SK-N-SH (cell line): ENCODE results near the gene MGLL. TPM values are rescaled to one million over a fixed set of nuclear protein-coding genes. Genes with fewer than 3 reads are reported as not detected.

ENCODE experiments used
- CTCF ChIA-PET: fragments of 300-600, 350-600 bp; formaldehyde crosslinking; extraction: SDS; loops from one replicate; lab custom pipeline; 2021; lab: Yijun Ruan, JAX
- POLR2A ChIA-PET: fragments of 350-600 bp; sonication (Branson Sonifier 250); formaldehyde crosslinking; extraction: SDS; loops from one replicate; lab custom pipeline; 2020; ENCODE audit warnings: antibody characterized with exemption, inconsistent platforms; lab: Yijun Ruan, JAX
- DNase-seq: peaks from one replicate; pipeline ENCODE4 v3.0.0; 2012
- H2AFZ ChIP-seq: fragments of 200-600 bp; sonication (generic); 2 replicates; pipeline ENCODE4 v1.8.1; 2016; ENCODE audit warnings: antibody characterized with exemption, mild to moderate bottlenecking, low read depth
- H3F3A ChIP-seq: fragments of 200-600 bp; sonication (generic); replicated peaks from 2 replicates; pipeline ENCODE3; 2016; ENCODE audit warnings: antibody characterized with exemption, mild to moderate bottlenecking; ENCODE audit not compliant: insufficient read depth
- H3K27ac ChIP-seq, 2 experiments: fragments of 200-500 bp in 1 of 2; fragments of 200-600 bp in 1 of 2; sonication (Bioruptor generic) in 1 of 2; sonication (generic), shearing (Covaris generic) in 1 of 2; 2 replicates each; pipeline versions ENCODE4 v1.5.1 to v1.6.1; 2014 to 2016; ENCODE audit warnings: low read depth in 2 of 2, inconsistent platforms in 1 of 2, low read length in 1 of 2, mild to moderate bottlenecking in 1 of 2, mixed read lengths in 1 of 2
- H3K27me3 ChIP-seq: fragments of 200-600 bp; sonication (generic), shearing (Covaris generic); 2 replicates; pipeline ENCODE4 v1.6.1; 2016; ENCODE audit warnings: mixed run types; ENCODE audit not compliant: insufficient read depth
- H3K36me3 ChIP-seq, 2 experiments: fragments of 200-500 bp in 1 of 2; fragments of 200-600 bp in 1 of 2; sonication (Bioruptor generic) in 1 of 2; sonication (generic) in 1 of 2; replicated peaks in 1 of 2; 2 replicates each; pipeline versions ENCODE3 to v1.5.1; 2014 to 2016; ENCODE audit warnings: low read length in 1 of 2, mild to moderate bottlenecking in 1 of 2; ENCODE audit not compliant: insufficient read depth in 2 of 2, control insufficient read depth in 1 of 2
- H3K4me1 ChIP-seq, 2 experiments: fragments of 200-500 bp in 1 of 2; fragments of 200-600 bp in 1 of 2; sonication (Bioruptor generic) in 1 of 2; sonication (generic), shearing (Covaris generic) in 1 of 2; 2 replicates each; pipeline versions ENCODE4 v1.5.1 to v1.6.1; 2014 to 2016; ENCODE audit warnings: low read depth in 1 of 2, low read length in 1 of 2, mixed run types in 1 of 2; ENCODE audit not compliant: insufficient read depth in 2 of 2, control insufficient read depth in 1 of 2
- H3K4me2 ChIP-seq: fragments of 200-600 bp; sonication (generic), shearing (Covaris generic); 2 replicates; pipeline ENCODE4 v1.6.1; 2017; ENCODE audit warnings: mixed run types
- H3K4me3 ChIP-seq, 2 experiments: fragments of 200-500 bp in 1 of 2; fragments of 200-600 bp in 1 of 2; sonication (Bioruptor generic) in 1 of 2; sonication (generic), shearing (Covaris generic) in 1 of 2; 2 replicates each; pipeline versions ENCODE4 v1.5.1 to v1.8.1; 2014 to 2016; ENCODE audit warnings: low read depth in 2 of 2, inconsistent platforms in 1 of 2, low read length in 1 of 2, mild to moderate bottlenecking in 1 of 2, mixed read lengths in 1 of 2, moderate library complexity in 1 of 2
- H3K79me2 ChIP-seq: fragments of 200-600 bp; sonication (generic); 2 replicates; pipeline ENCODE4 v1.8.1; 2017; ENCODE audit warnings: mild to moderate bottlenecking; ENCODE audit not compliant: insufficient read depth
- H3K9ac ChIP-seq: fragments of 200-600 bp; sonication (generic); 2 replicates; pipeline ENCODE4 v1.6.1; 2017; ENCODE audit warnings: mixed run types
- H3K9me2 ChIP-seq: fragments of 200-600 bp; sonication (generic); 2 replicates; pipeline ENCODE4 v1.6.1; 2017; ENCODE audit warnings: mixed run types
- H3K9me3 ChIP-seq: fragments of 200-600 bp; sonication (generic); 2 replicates; pipeline ENCODE4 v1.6.1; 2017; ENCODE audit warnings: mixed run types, mild to moderate bottlenecking, moderate library complexity
- H4K20me1 ChIP-seq: fragments of 200-600 bp; sonication (generic); 2 replicates; pipeline ENCODE4 v1.6.1; 2017; ENCODE audit warnings: mild to moderate bottlenecking, mixed run types; ENCODE audit not compliant: insufficient read depth
- FOSL2 ChIP-seq: IDR thresholded peaks from 2 replicates; pipeline ENCODE4 v1.4.0; 2012; ENCODE audit warnings: low read depth, mild to moderate bottlenecking, moderate library complexity, borderline replicate concordance
- FOXJ3 ChIP-seq: sonication (generic); formaldehyde crosslinking; IDR thresholded peaks from 2 replicates; pipeline ENCODE4 v1.5.1; 2020; ENCODE audit warnings: mild to moderate bottlenecking, missing genetic modification reagents
- FOXM1 ChIP-seq: IDR thresholded peaks from 2 replicates; pipeline ENCODE4 v1.4.0; 2012; ENCODE audit warnings: low read depth, mild to moderate bottlenecking
- GABPA ChIP-seq: IDR thresholded peaks from 2 replicates; pipeline ENCODE4 v1.4.0; 2012; ENCODE audit warnings: low read depth, mild to moderate bottlenecking
- GATA2 ChIP-seq: sonication (generic); formaldehyde crosslinking; IDR thresholded peaks from 2 replicates; pipeline ENCODE4 v1.5.0; 2020; ENCODE audit warnings: mild to moderate bottlenecking, missing genetic modification reagents
- MXI1 ChIP-seq: IDR thresholded peaks from 2 replicates; pipeline ENCODE4 v1.6.1; 2012; ENCODE audit warnings: mild to moderate bottlenecking, low read depth, low read length, improper control_type of control experiment
- NFIC ChIP-seq: IDR thresholded peaks from 2 replicates; pipeline ENCODE4 v1.4.0; 2012; ENCODE audit warnings: borderline replicate concordance
- NRF1 ChIP-seq: IDR thresholded peaks from 2 replicates; pipeline ENCODE4 v1.6.1; 2012; ENCODE audit warnings: low read depth, mild to moderate bottlenecking, low read length
- POLR2AphosphoS5 ChIP-seq: IDR thresholded peaks from 2 replicates; pipeline ENCODE4 v1.6.1; 2012; ENCODE audit warnings: low read depth, low read length
- RAD21 ChIP-seq: IDR thresholded peaks from 2 replicates; pipeline ENCODE4 v1.6.1; 2012; ENCODE audit warnings: mild to moderate bottlenecking, low read length
- RCOR1 ChIP-seq: fragments of 150-350 bp; IDR thresholded peaks from 2 replicates; pipeline ENCODE4 v1.6.1; 2017; ENCODE audit warnings: antibody characterized with exemption, low read length
- RXRA ChIP-seq: IDR thresholded peaks from 2 replicates; pipeline ENCODE4 v1.4.0; 2012; ENCODE audit warnings: low read depth, mild to moderate bottlenecking, borderline replicate concordance
- SIN3A ChIP-seq: IDR thresholded peaks from 2 replicates; pipeline ENCODE4 v1.6.1; 2012; ENCODE audit warnings: low read depth, mild to moderate bottlenecking, low read length, moderate library complexity, borderline replicate concordance
- TAF1 ChIP-seq: IDR thresholded peaks from 2 replicates; pipeline ENCODE4 v1.6.1; 2012; ENCODE audit warnings: low read depth, mild to moderate bottlenecking, low read length, moderate library complexity, borderline replicate concordance
- TCF12 ChIP-seq: IDR thresholded peaks from 2 replicates; pipeline ENCODE4 v1.4.0; 2012
- YY1 ChIP-seq: IDR thresholded peaks from 2 replicates; pipeline ENCODE4 v1.4.0; 2012; ENCODE audit warnings: low read depth, mild to moderate bottlenecking
- WGBS: methylation state at CpG from one replicate; pipeline ENCODE4 v1.1.6; 2017; ENCODE audit warnings: low lambda C conversion rate; 5-methylcytosine and 5-hydroxymethylcytosine counted together
- polyA plus RNA-seq, 3 experiments: library from polyadenylated mRNA; depleted of rRNA; stranded (reverse); fragments of >200 nt; gene quantifications; 2 replicates each; pipeline ENCODE4 v1.2.3, GENCODE V29; 2012
- TF ChIP-seq, protein P1 (sequence below): IDR thresholded peaks from 2 replicates; pipeline ENCODE4 v1.6.1; 2012; ENCODE audit warnings: mild to moderate bottlenecking, low read depth, low read length, moderate library complexity
- TF ChIP-seq, protein P2 (sequence below): fragments of 150-350 bp; IDR thresholded peaks from 2 replicates; pipeline ENCODE4 v1.6.1; 2016; ENCODE audit warnings: mild to moderate bottlenecking, low read depth, low read length
- TF ChIP-seq, protein P3 (sequence below): IDR thresholded peaks from 2 replicates; pipeline ENCODE4; 2012
- TF ChIP-seq, protein P4 (sequence below): IDR thresholded peaks from 2 replicates; pipeline ENCODE4 v1.4.0; 2012; ENCODE audit warnings: low read depth
- TF ChIP-seq, protein P5 (sequence below): fragments of 200-600 bp; sonication (generic); IDR thresholded peaks from 2 replicates; pipeline ENCODE4 v1.6.1; 2017; ENCODE audit warnings: antibody characterized with exemption, mild to moderate bottlenecking, moderate library complexity

MGLL gene
- polyA plus RNA-seq, 1 of the 3 experiments (the other 2 are of a cell fraction): 2.2 TPM

DNA sequence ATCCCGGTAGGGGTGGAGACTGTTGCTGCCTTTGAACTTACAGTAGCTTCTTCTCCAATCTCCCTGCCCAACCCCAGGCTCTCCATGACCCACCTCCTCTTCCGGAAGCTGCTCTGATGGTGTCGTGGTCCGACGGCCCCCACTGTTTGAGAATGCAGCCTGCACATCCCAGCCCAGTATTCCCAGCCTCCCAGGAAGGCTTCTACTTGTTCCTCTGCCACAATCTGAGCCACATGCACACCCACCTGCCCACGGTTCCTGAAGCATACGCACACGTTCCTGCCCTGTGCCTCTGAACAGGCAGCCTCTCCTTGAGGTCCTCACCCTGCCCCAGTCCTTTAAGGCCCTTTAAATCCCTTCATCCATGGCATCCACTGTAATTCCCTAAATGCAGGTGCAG is 92.1 kb downstream of the MGLL start:
- Histone ChIP-seq H3K79me2 (no peaks in the 10 kb centered on the region), H3K27me3 (no peaks in the 10 kb centered on the region), H3K4me3 (no peak overlapping the region), H3K4me2 (no peak overlapping the region), H3K4me1 (peaks cover 10 to 25% of the 10 kb centered on the region in 2 experiments; a peak in 3 of 4 replicates), H3K36me3 (no peaks in the 10 kb centered on the region), H3F3A (peaks cover 11% of the 10 kb centered on the region), H3K9me2 (no peaks in the 10 kb centered on the region), H3K9me3 (no peaks in the 10 kb centered on the region), H3K9ac (no peak overlapping the region), H3K27ac (no peak overlapping the region; a peak in 1 of 4 replicates), H2AFZ (no peak overlapping the region), H4K20me1 (no peaks in the 10 kb centered on the region)
- POLR2A ChIA-PET: no interaction called here
- DNase-seq: no peak
- CTCF ChIA-PET: interaction anchor here (0.8 to 1.3 kb wide), 3 partner anchors 11 to 102 kb away, joined by 3 to 4 read pairs (median 3); no protein-coding TSS in a partner anchor
- no peak for TF ChIP-seq GATA2
- TF ChIP-seq FOXM1: no peak
- TF ChIP-seq, protein P1, sequence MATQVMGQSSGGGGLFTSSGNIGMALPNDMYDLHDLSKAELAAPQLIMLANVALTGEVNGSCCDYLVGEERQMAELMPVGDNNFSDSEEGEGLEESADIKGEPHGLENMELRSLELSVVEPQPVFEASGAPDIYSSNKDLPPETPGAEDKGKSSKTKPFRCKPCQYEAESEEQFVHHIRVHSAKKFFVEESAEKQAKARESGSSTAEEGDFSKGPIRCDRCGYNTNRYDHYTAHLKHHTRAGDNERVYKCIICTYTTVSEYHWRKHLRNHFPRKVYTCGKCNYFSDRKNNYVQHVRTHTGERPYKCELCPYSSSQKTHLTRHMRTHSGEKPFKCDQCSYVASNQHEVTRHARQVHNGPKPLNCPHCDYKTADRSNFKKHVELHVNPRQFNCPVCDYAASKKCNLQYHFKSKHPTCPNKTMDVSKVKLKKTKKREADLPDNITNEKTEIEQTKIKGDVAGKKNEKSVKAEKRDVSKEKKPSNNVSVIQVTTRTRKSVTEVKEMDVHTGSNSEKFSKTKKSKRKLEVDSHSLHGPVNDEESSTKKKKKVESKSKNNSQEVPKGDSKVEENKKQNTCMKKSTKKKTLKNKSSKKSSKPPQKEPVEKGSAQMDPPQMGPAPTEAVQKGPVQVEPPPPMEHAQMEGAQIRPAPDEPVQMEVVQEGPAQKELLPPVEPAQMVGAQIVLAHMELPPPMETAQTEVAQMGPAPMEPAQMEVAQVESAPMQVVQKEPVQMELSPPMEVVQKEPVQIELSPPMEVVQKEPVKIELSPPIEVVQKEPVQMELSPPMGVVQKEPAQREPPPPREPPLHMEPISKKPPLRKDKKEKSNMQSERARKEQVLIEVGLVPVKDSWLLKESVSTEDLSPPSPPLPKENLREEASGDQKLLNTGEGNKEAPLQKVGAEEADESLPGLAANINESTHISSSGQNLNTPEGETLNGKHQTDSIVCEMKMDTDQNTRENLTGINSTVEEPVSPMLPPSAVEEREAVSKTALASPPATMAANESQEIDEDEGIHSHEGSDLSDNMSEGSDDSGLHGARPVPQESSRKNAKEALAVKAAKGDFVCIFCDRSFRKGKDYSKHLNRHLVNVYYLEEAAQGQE: no peak
- WGBS: 96% methylated on average over 5 of the region's 8 CpGs

DNA sequence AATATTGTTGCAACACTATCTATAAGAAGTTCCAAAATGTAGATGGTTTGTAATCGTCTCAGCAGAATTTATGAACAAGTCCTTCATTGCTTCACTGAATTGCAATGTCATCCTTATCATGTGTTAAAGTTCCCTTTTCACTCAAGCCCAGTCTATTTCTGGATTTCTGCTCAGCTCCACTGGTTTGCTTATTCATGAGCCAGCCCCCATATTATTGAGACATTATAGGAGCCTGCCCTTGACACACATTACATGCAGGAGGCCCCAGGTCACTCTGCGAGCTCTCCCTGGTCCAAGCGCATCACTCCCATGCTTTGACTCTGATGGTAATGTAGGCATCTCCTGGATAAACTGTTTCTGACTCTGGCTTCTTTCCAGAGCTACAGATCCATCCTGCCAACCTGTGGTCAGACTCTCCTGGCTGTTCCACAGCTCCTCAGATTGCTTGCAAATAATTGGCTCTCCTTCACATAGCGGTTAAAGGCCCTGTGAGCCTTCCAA is 92.7 kb downstream of the MGLL start:
- Histone ChIP-seq H3K79me2 (no peaks in the 10 kb centered on the region), H3K27ac (no peak overlapping the region), H3F3A (peaks cover 5% of the 10 kb centered on the region), H3K36me3 (no peaks in the 10 kb centered on the region), H3K4me3 (no peak overlapping the region), H2AFZ (no peak overlapping the region), H3K4me2 (no peak overlapping the region), H3K9me2 (no peaks in the 10 kb centered on the region), H3K9me3 (no peaks in the 10 kb centered on the region), H3K27me3 (no peaks in the 10 kb centered on the region), H3K9ac (no peak overlapping the region), H3K4me1 (peaks cover 6 to 22% of the 10 kb centered on the region in 2 experiments; a peak in 3 of 4 replicates), H4K20me1 (no peaks in the 10 kb centered on the region)
- POLR2A ChIA-PET: interaction anchor here (1.0 kb wide), 1 partner anchor 51 kb away, joined by 3 read pairs; no protein-coding TSS in a partner anchor
- WGBS: 96% methylated on average over 4 of the region's 4 CpGs
- no peak for DNase-seq
- CTCF ChIA-PET: interaction anchor here (1.3 to 1.5 kb wide), 2 partner anchors 11 to 33 kb away, joined by 3 to 5 read pairs; no protein-coding TSS in a partner anchor
- TF ChIP-seq TAF1 (no peak), POLR2AphosphoS5 (no peak), TCF12 (no peak), RCOR1 (no peak), GABPA (no peak), NFIC (no peak), NRF1 (no peak), YY1 (no peak), FOXJ3 (CRISPR knock-in tag) (no peak), SIN3A (no peak), FOSL2 (no peak), MXI1 (no peak), RXRA (no peak), RAD21 (no peak)
- TF ChIP-seq, protein P2, sequence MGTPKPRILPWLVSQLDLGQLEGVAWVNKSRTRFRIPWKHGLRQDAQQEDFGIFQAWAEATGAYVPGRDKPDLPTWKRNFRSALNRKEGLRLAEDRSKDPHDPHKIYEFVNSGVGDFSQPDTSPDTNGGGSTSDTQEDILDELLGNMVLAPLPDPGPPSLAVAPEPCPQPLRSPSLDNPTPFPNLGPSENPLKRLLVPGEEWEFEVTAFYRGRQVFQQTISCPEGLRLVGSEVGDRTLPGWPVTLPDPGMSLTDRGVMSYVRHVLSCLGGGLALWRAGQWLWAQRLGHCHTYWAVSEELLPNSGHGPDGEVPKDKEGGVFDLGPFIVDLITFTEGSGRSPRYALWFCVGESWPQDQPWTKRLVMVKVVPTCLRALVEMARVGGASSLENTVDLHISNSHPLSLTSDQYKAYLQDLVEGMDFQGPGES: no peak
- TF ChIP-seq, protein P3, sequence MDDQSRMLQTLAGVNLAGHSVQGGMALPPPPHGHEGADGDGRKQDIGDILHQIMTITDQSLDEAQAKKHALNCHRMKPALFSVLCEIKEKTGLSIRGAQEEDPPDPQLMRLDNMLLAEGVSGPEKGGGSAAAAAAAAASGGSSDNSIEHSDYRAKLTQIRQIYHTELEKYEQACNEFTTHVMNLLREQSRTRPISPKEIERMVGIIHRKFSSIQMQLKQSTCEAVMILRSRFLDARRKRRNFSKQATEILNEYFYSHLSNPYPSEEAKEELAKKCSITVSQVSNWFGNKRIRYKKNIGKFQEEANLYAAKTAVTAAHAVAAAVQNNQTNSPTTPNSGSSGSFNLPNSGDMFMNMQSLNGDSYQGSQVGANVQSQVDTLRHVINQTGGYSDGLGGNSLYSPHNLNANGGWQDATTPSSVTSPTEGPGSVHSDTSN: no peak
- TF ChIP-seq, protein P4, sequence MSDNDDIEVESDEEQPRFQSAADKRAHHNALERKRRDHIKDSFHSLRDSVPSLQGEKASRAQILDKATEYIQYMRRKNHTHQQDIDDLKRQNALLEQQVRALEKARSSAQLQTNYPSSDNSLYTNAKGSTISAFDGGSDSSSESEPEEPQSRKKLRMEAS: no peak
- TF ChIP-seq, protein P5, sequence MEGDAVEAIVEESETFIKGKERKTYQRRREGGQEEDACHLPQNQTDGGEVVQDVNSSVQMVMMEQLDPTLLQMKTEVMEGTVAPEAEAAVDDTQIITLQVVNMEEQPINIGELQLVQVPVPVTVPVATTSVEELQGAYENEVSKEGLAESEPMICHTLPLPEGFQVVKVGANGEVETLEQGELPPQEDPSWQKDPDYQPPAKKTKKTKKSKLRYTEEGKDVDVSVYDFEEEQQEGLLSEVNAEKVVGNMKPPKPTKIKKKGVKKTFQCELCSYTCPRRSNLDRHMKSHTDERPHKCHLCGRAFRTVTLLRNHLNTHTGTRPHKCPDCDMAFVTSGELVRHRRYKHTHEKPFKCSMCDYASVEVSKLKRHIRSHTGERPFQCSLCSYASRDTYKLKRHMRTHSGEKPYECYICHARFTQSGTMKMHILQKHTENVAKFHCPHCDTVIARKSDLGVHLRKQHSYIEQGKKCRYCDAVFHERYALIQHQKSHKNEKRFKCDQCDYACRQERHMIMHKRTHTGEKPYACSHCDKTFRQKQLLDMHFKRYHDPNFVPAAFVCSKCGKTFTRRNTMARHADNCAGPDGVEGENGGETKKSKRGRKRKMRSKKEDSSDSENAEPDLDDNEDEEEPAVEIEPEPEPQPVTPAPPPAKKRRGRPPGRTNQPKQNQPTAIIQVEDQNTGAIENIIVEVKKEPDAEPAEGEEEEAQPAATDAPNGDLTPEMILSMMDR: no peak
